Measurements from ENCODE around the gene ROCK1. TPM values are rescaled to one million over a fixed set of nuclear protein-coding genes. Genes with fewer than 3 reads are reported as not detected.

The ROCK1 gene
- total RNA-seq, 1 donor from 2014 or later: 68.2 TPM

GRCh38 chr18:21064347-21064746 is 47.3 kb downstream of the ROCK1 start:
- Mint-ChIP-seq H3K27me3 (no peaks in the 10 kb centered on the region), H3K4me3 (no peak overlapping the region), H3K27ac (no peak overlapping the region), H3K4me1 (peaks cover 10% of the 10 kb centered on the region), H3K36me3 (ENCODE audit: low read depth) (peaks cover 38% of the 10 kb centered on the region), H3K9me3 (no peaks in the 10 kb centered on the region)
- ATAC-seq (ENCODE audit: low read depth): no peak
- POLR2A ChIA-PET: no interaction called here
- TF ChIP-seq CTCF (IDR thresholded peaks at IDR 0.05): no peak
- no peak for DNase-seq
- intact Hi-C loops (cut with micrococcal nuclease): no loop called here
- CTCF ChIA-PET: no interaction called here

GRCh38 chr18:21063011-21063410 is 48.6 kb downstream of the ROCK1 start:
- POLR2A ChIA-PET: interaction anchor here (1.2 kb wide), 1 partner anchor 48 kb away, joined by 6 read pairs; the partner anchor contains the start of gene ROCK1
- TF ChIP-seq CTCF (IDR thresholded peaks at IDR 0.05): no peak

DNA sequence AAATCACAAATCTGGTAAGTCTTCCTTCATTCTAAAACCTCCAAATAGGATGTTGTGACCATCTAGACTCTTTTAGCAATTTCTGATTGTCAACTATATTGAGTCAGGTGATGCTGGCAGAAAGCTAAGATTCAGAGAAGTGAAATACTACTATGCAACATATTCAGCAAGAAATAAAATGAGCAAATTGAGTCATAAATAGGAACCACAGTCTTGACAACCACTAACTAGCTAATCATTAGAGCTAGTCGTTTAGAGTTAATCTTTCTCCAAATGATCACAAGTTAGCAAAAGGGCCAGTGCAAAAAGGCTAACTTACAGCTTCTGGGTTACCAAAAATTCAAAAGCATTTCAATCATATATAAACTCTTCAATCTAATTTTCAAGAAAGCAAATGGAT is 54.5 kb downstream of the ROCK1 start:
- intact Hi-C loops (cut with micrococcal nuclease): loop anchor here (2.0 kb wide), 1 partner anchor 16 kb away; no protein-coding TSS in a partner anchor
- ChIA-PET POLR2A (no interaction called here), CTCF (no interaction called here)
- Mint-ChIP-seq H3K36me3 (ENCODE audit: low read depth) (peaks cover 23% of the 10 kb centered on the region), H3K27ac (no peak overlapping the region), H3K4me3 (no peak overlapping the region), H3K4me1 (peaks cover 9% of the 10 kb centered on the region), H3K27me3 (no peaks in the 10 kb centered on the region), H3K9me3 (no peaks in the 10 kb centered on the region)
- no peak for ATAC-seq (ENCODE audit: low read depth)
- no peak for TF ChIP-seq CTCF (IDR thresholded peaks at IDR 0.05)
- no peak for DNase-seq

More at GRCh38 chr18:21063011-21063410, 48.6 kb downstream of the ROCK1 start:
- Mint-ChIP-seq H3K4me3 (no peak overlapping the region), H3K9me3 (no peaks in the 10 kb centered on the region), H3K4me1 (peaks cover 10% of the 10 kb centered on the region), H3K27ac (no peak overlapping the region), H3K36me3 (ENCODE audit: low read depth) (peaks cover 34% of the 10 kb centered on the region), H3K27me3 (no peaks in the 10 kb centered on the region)
- intact Hi-C loops (cut with micrococcal nuclease): no loop called here
- CTCF ChIA-PET: interaction anchor here (1.0 kb wide), 1 partner anchor 71 kb away, joined by 3 read pairs; no protein-coding TSS in a partner anchor
- no peak for ATAC-seq (ENCODE audit: low read depth)
- DNase-seq: no peak

DNA sequence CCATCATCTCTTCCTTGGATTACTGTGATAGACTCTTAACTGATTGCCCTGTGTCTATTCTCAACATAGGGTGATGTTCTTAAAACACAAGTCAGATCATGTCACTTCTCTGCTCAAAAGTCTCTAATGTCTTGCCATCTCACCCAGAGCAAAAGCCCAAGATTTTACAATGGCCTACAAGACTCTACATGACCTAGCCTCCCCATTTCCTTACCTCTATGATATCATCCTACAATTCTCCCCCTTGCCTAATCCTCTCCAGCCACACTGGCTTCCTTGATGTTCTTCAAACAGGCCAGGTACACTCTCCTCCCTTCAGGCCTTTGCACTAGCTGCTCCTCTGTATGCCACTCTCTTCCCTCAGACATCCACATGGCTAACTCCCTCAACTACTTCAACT is 55.1 kb downstream of the ROCK1 start:
- H3K27me3 Mint-ChIP-seq: no peaks in the 10 kb centered on the region
- H3K4me3 Mint-ChIP-seq: no peak overlapping the region
- H3K9me3 Mint-ChIP-seq: no peaks in the 10 kb centered on the region
- CTCF ChIA-PET: no interaction called here
- POLR2A ChIA-PET: no interaction called here
- H3K4me1 Mint-ChIP-seq: peaks cover 15% of the 10 kb centered on the region
- DNase-seq: no peak
- H3K27ac Mint-ChIP-seq: no peak overlapping the region
- TF ChIP-seq CTCF (IDR thresholded peaks at IDR 0.05): no peak
- intact Hi-C loops (cut with micrococcal nuclease): loop anchor here (2.0 kb wide), 1 partner anchor 16 kb away; no protein-coding TSS in a partner anchor
- ATAC-seq (ENCODE audit: low read depth): no peak
- H3K36me3 Mint-ChIP-seq (ENCODE audit: low read depth): peaks cover 20% of the 10 kb centered on the region

DNA sequence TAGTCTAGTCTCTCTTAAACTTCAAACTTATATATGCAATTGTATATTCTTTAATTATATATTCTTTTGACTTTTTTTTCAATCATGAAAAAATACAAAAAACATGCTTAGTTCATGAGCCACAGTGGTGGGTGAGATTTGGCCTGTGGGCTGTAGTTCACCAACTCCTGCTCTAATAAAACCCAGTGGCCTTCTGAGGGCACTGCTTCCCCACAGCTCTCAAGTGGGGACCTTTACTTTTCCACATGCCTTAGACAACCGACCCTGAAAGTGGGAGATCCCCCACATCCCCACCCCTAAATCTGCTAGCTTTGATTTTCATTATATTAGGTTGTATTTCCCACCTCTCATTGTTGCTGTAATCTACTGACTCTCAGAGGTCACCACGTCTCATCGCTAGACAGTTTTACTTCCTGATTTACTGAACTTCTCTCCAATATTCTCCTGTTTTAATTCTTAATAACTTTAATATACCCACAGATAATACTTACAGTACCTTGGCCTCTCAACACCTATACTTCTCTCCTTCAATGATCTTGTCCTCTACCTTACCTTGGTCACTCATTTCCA is 57.3 kb downstream of the ROCK1 start:
- ATAC-seq (ENCODE audit: low read depth) (peak; percentile 31), DNase-seq (no peak)
- Mint-ChIP-seq H3K36me3 (ENCODE audit: low read depth) (peaks cover 11% of the 10 kb centered on the region), H3K27me3 (no peaks in the 10 kb centered on the region), H3K9me3 (no peaks in the 10 kb centered on the region), H3K27ac (no peak overlapping the region), H3K4me3 (no peak overlapping the region), H3K4me1 (peaks cover 31% of the 10 kb centered on the region)
- CTCF ChIA-PET: no interaction called here
- intact Hi-C loops (cut with micrococcal nuclease): loop anchor here (5.0 kb wide), 1 partner anchor 53 kb away; no protein-coding TSS in a partner anchor
- no peak for TF ChIP-seq CTCF (IDR thresholded peaks at IDR 0.05)
- POLR2A ChIA-PET: interaction anchor here (1.8 kb wide), 1 partner anchor 57 kb away, joined by 6 read pairs; the partner anchor contains the start of gene ROCK1
